ENCODE data around the gene MIEN1.
"Not testable (repeated sequence)": the region's sequence is repeated elsewhere in the genome, so short reads cannot be mapped to it uniquely, and the experiment has no call there.

Gene MIEN1

GRCh38 chr17:39765766-39766165 lies 35.4 kb upstream of the MIEN1 start:
- Histone ChIP-seq H3K9me3 (ENCODE audit: control insufficient read depth in 1 of 2, low read length in 2 of 2) (no peaks in the 10 kb centered on the region), H3K27me3 (ENCODE audit: control insufficient read depth in 1 of 2, insufficient read depth in 2 of 2, low read length in 2 of 2) (peaks cover 0 to 6% of the 10 kb centered on the region in 2 donors), H3K27ac (ENCODE audit: low read depth, low read length) (no peak overlapping the region), H3K4me1 (ENCODE audit: control insufficient read depth in 1 of 2, insufficient read depth in 2 of 2, low read length in 2 of 2) (peaks cover 10 to 13% of the 10 kb centered on the region in 2 donors), H3K9ac (ENCODE audit: low read depth in 1 of 2, low read length in 2 of 2) (no peak overlapping the region), H3K4me3 (ENCODE audit: low read depth in 1 of 2, low read length in 2 of 2) (no peak overlapping the region), H3K36me3 (ENCODE audit: control insufficient read depth in 1 of 2, insufficient read depth in 2 of 2, low read length in 2 of 2) (peaks cover 0 to 3% of the 10 kb centered on the region in 2 donors)

DNA sequence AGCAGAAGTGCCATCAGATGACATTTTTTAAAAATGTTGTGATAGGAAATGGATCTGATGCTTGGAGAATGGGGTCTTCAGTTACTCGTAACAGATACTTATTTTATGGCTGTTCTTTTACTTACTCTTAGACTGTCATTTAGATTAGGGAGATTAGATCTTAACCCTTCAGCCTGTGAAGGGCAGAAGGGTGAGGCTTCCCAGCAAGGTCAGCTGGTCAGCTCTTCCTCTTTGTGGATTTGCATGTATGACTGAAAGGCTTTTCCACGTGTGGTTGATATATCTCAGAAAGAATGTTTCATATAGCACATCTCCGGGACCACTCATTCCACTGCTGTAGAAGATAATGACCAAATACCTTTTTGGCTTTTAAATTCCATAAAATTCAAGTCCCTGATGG lies 34.8 kb upstream of the MIEN1 start:
- Histone ChIP-seq H3K9ac (ENCODE audit: low read depth in 1 of 2, low read length in 2 of 2) (no peak overlapping the region), H3K27ac (ENCODE audit: low read depth, low read length) (no peak overlapping the region), H3K4me3 (ENCODE audit: low read depth in 1 of 2, low read length in 2 of 2) (no peak overlapping the region), H3K4me1 (ENCODE audit: control insufficient read depth in 1 of 2, insufficient read depth in 2 of 2, low read length in 2 of 2) (peaks cover 10% of the 10 kb centered on the region in 2 donors), H3K27me3 (ENCODE audit: control insufficient read depth in 1 of 2, insufficient read depth in 2 of 2, low read length in 2 of 2) (peaks cover 0 to 6% of the 10 kb centered on the region in 2 donors), H3K36me3 (ENCODE audit: control insufficient read depth in 1 of 2, insufficient read depth in 2 of 2, low read length in 2 of 2) (peaks cover 0 to 3% of the 10 kb centered on the region in 2 donors), H3K9me3 (ENCODE audit: control insufficient read depth in 1 of 2, low read length in 2 of 2) (no peaks in the 10 kb centered on the region)

GRCh38 chr17:39764171-39764570 lies 33.8 kb upstream of the MIEN1 start:
- H3K4me1 ChIP-seq (ENCODE audit: control insufficient read depth in 1 of 2, insufficient read depth in 2 of 2, low read length in 2 of 2), result peaks cover 3 to 10% of the 10 kb centered on the region in 2 donors
- not testable (repeated sequence) for H3K27me3 ChIP-seq (ENCODE audit: control insufficient read depth in 1 of 2, insufficient read depth in 2 of 2, low read length in 2 of 2); H3K27ac ChIP-seq (ENCODE audit: low read depth, low read length); H3K4me3 ChIP-seq (ENCODE audit: low read depth in 1 of 2, low read length in 2 of 2); H3K9me3 ChIP-seq (ENCODE audit: control insufficient read depth in 1 of 2, low read length in 2 of 2); H3K36me3 ChIP-seq (ENCODE audit: control insufficient read depth in 1 of 2, insufficient read depth in 2 of 2, low read length in 2 of 2); H3K9ac ChIP-seq (ENCODE audit: low read depth in 1 of 2, low read length in 2 of 2)

GRCh38 chr17:39763051-39763820 lies 32.9 kb upstream of the MIEN1 start:
- Histone ChIP-seq H3K4me3 (ENCODE audit: low read depth in 1 of 2, low read length in 2 of 2) (no peak overlapping the region), H3K36me3 (ENCODE audit: control insufficient read depth in 1 of 2, insufficient read depth in 2 of 2, low read length in 2 of 2) (peaks cover 0 to 3% of the 10 kb centered on the region in 2 donors), H3K27ac (ENCODE audit: low read depth, low read length) (no peak overlapping the region), H3K9ac (ENCODE audit: low read depth in 1 of 2, low read length in 2 of 2) (no peak overlapping the region), H3K27me3 (ENCODE audit: control insufficient read depth in 1 of 2, insufficient read depth in 2 of 2, low read length in 2 of 2) (peaks cover 0 to 6% of the 10 kb centered on the region in 2 donors), H3K9me3 (ENCODE audit: control insufficient read depth in 1 of 2, low read length in 2 of 2) (no peaks in the 10 kb centered on the region), H3K4me1 (ENCODE audit: control insufficient read depth in 1 of 2, insufficient read depth in 2 of 2, low read length in 2 of 2) (peaks cover 4 to 8% of the 10 kb centered on the region in 2 donors)

DNA sequence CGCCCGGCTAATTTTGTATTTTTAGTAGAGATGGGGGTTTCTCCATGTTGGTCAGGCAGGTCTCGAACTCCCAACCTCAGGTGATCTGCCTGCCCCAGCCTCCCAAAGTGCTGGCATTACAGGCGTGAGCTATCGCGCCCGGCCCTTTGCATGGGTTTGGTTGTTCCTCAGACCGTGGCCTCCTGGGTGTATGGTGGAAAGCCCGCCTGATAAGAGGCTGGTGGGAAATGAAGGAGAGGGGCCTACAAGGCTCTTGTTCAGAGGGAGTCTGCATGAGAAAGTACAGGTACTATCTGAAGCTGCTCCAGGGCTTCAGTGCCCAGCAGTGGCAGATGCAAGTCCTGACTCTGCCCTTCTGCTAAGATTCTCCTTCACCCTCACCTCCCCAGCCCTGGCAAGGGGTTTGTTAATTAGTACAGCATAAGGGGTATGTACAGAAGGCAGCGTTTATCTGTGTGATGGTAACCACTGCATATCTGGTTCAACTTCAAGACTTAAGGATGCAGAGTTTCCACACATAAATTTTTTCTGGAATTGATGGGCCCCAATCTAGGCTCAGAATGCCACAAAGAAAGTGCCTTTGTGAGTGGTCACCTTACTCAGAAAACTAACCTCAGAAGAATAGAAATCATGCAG lies 31.6 kb upstream of the MIEN1 start:
- no peak overlapping the region for H3K9ac ChIP-seq (ENCODE audit: low read depth in 1 of 2, low read length in 2 of 2)
- no peak overlapping the region for H3K4me3 ChIP-seq (ENCODE audit: low read depth in 1 of 2, low read length in 2 of 2)
- H3K27ac ChIP-seq (ENCODE audit: low read depth, low read length), result no peak overlapping the region
- H3K9me3 ChIP-seq (ENCODE audit: control insufficient read depth in 1 of 2, low read length in 2 of 2), result no peaks in the 10 kb centered on the region
- H3K36me3 ChIP-seq (ENCODE audit: control insufficient read depth in 1 of 2, insufficient read depth in 2 of 2, low read length in 2 of 2), result peaks cover 0 to 3% of the 10 kb centered on the region in 2 donors
- peaks cover 17 to 20% of the 10 kb centered on the region in 2 donors for H3K4me1 ChIP-seq (ENCODE audit: control insufficient read depth in 1 of 2, insufficient read depth in 2 of 2, low read length in 2 of 2)
- peaks cover 0 to 6% of the 10 kb centered on the region in 2 donors for H3K27me3 ChIP-seq (ENCODE audit: control insufficient read depth in 1 of 2, insufficient read depth in 2 of 2, low read length in 2 of 2)

- H3K4me3 ChIP-seq (ENCODE audit: low read depth in 1 of 2, low read length in 2 of 2), result no peak overlapping the region
- H3K9me3 ChIP-seq (ENCODE audit: control insufficient read depth in 1 of 2, low read length in 2 of 2), result no peaks in the 10 kb centered on the region
- H3K4me1 ChIP-seq (ENCODE audit: control insufficient read depth in 1 of 2, insufficient read depth in 2 of 2, low read length in 2 of 2), result peaks cover 21 to 26% of the 10 kb centered on the region in 2 donors
- H3K9ac ChIP-seq (ENCODE audit: low read depth in 1 of 2, low read length in 2 of 2), result no peak overlapping the region
- H3K27ac ChIP-seq (ENCODE audit: low read depth, low read length), result no peak overlapping the region
- no peaks in the 10 kb centered on the region for H3K36me3 ChIP-seq (ENCODE audit: control insufficient read depth in 1 of 2, insufficient read depth in 2 of 2, low read length in 2 of 2)
- no peaks in the 10 kb centered on the region for H3K27me3 ChIP-seq (ENCODE audit: control insufficient read depth in 1 of 2, insufficient read depth in 2 of 2, low read length in 2 of 2)
Observed at GRCh38 chr17:39759204-39759603, 28.9 kb upstream of the MIEN1 start.

DNA sequence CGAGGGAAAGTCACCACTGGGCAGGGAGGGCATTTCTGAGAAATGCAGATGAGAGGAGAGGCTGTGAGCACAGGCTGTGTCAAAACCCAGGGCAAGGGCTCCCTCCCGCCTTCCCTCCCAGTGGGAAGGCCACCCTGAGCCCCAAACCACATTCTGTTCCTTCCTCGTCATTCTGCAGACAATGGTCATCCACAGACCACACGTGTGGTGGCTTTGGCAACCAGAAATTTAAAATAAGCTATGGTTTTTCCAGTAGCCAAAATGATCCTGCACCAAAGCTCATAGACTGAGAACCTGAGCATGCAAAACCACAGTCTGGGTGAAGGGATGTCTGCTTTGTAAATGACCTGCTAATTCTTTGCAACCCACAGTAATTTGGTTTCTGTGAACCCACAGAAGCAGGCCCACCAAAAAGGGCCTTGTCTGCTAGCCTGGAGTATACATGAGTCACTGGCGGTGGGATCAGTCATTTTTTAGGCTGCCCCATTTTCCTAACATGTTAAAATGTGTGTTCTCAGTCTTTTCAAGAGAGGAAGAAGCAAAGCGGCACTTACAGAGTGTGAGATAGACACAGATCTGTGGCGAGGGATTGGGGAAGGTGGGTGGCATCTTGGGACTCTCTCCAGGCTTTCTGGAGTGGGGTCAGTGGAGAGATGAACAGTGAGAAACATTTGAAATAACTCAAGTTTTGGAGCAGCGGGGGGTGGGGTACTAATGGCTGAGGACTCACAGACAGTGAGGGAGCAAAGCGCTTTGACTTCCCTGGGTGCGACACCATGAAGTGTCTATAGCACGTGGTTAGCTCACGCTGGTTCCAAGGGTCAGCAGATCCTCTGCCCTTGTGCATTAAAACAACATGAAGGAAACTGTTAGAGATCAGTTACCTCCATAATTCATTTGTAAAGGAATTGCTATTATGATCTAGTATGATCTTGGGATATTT lies 27.9 kb upstream of the MIEN1 start:
- H3K27me3 ChIP-seq (ENCODE audit: control insufficient read depth in 1 of 2, insufficient read depth in 2 of 2, low read length in 2 of 2), result no peaks in the 10 kb centered on the region
- no peak overlapping the region for H3K27ac ChIP-seq (ENCODE audit: low read depth, low read length)
- peaks cover 25 to 31% of the 10 kb centered on the region in 2 donors for H3K4me1 ChIP-seq (ENCODE audit: control insufficient read depth in 1 of 2, insufficient read depth in 2 of 2, low read length in 2 of 2)
- peak overlapping the region in 1 of 2 donors; percentile 38 for H3K9ac ChIP-seq (ENCODE audit: low read depth in 1 of 2, low read length in 2 of 2)
- no peaks in the 10 kb centered on the region for H3K36me3 ChIP-seq (ENCODE audit: control insufficient read depth in 1 of 2, insufficient read depth in 2 of 2, low read length in 2 of 2)
- no peaks in the 10 kb centered on the region for H3K9me3 ChIP-seq (ENCODE audit: control insufficient read depth in 1 of 2, low read length in 2 of 2)
- no peak overlapping the region for H3K4me3 ChIP-seq (ENCODE audit: low read depth in 1 of 2, low read length in 2 of 2)

DNA sequence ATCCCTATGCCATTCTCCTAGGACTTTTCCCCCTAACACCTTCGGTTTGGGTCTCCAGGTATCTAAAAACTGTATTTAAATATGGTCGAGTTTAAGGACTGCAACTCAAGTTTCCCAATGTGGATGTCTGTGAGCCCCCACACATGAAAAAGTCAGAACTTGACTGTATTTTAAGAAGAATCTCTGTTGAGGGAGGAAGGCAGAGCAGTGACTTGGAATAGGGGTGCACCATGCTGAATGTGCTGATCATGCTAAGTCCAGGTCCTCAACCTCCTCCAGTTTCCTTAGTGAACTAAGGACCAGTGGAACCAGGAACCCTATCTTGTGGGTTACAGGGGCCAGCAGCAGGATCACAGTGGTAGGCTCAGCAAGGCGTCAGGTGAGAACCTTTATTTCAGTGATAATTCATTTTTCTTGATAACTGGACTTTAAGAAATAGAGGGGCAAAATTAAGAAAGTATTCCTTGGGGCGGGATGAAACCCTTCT lies 26.9 kb upstream of the MIEN1 start:
- Histone ChIP-seq H3K27ac (ENCODE audit: low read depth, low read length) (no peak overlapping the region), H3K4me3 (ENCODE audit: low read depth in 1 of 2, low read length in 2 of 2) (no peak overlapping the region), H3K4me1 (ENCODE audit: control insufficient read depth in 1 of 2, insufficient read depth in 2 of 2, low read length in 2 of 2) (peaks cover 29 to 34% of the 10 kb centered on the region in 2 donors), H3K27me3 (ENCODE audit: control insufficient read depth in 1 of 2, insufficient read depth in 2 of 2, low read length in 2 of 2) (no peaks in the 10 kb centered on the region), H3K9me3 (ENCODE audit: control insufficient read depth in 1 of 2, low read length in 2 of 2) (no peaks in the 10 kb centered on the region), H3K9ac (ENCODE audit: low read depth in 1 of 2, low read length in 2 of 2) (no peak overlapping the region), H3K36me3 (ENCODE audit: control insufficient read depth in 1 of 2, insufficient read depth in 2 of 2, low read length in 2 of 2) (no peaks in the 10 kb centered on the region)

DNA sequence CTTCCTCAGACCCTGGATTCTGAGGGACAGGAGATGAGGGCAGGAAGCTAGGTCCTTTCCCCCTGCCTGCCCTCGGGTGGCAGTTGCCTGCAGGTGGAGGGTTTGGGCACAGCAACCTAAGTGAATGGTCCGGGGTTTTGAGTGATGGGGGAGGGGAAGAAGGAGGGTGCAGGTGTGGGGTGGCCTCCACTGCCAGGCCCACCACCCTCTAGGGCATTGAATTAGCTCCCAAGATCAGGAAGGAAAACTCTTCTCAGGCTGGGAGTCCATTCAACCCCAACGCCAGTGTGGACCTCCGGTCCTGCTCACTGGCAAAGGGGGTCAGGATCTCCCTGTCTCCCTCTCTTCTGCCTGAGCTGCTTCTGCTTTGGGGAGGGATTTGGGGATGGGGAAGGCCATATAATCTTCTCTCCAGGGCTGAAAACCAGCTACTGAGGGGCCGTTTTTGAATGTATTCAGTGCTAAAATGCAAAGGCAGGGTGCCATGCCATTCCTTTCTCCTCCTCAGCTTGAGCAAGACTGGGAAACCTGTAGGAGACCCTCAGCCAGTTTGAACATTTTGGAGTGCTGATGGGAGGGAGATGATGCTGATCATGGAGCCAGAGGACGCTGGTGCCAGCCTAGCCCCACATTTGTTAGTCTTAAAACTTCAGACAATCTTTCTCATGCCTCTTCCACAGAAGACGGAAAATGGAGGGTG lies 26.2 kb upstream of the MIEN1 start:
- no peaks in the 10 kb centered on the region for H3K27me3 ChIP-seq (ENCODE audit: control insufficient read depth in 1 of 2, insufficient read depth in 2 of 2, low read length in 2 of 2)
- no peaks in the 10 kb centered on the region for H3K9me3 ChIP-seq (ENCODE audit: control insufficient read depth in 1 of 2, low read length in 2 of 2)
- no peaks in the 10 kb centered on the region for H3K36me3 ChIP-seq (ENCODE audit: control insufficient read depth in 1 of 2, insufficient read depth in 2 of 2, low read length in 2 of 2)
- peaks cover 29 to 34% of the 10 kb centered on the region in 2 donors for H3K4me1 ChIP-seq (ENCODE audit: control insufficient read depth in 1 of 2, insufficient read depth in 2 of 2, low read length in 2 of 2)
- no peak overlapping the region for H3K27ac ChIP-seq (ENCODE audit: low read depth, low read length)
- H3K9ac ChIP-seq (ENCODE audit: low read depth in 1 of 2, low read length in 2 of 2), result no peak overlapping the region
- no peak overlapping the region for H3K4me3 ChIP-seq (ENCODE audit: low read depth in 1 of 2, low read length in 2 of 2)

All from duodenal mucosa (tissue), 2 donors.